Muscle of leg (tissue), 11 donors: ENCODE measurements around the gene ADAM22. TPM values are rescaled to one million over a fixed set of nuclear protein-coding genes. Genes with fewer than 3 reads are reported as not detected.
A peak's percentile ranks its signal among the peaks of the same experiment; 100 is the strongest.

Source experiments
- DNase-seq: peaks from one replicate; pipeline ENCODE4 v3.0.0; 2013
- H3K27ac ChIP-seq: one replicate; pipeline ENCODE4 v1.5.1; 2013; ENCODE audit warnings: mild to moderate bottlenecking, low read length, control low read depth
- H3K27me3 ChIP-seq: one replicate; pipeline ENCODE4 v1.6.1; 2013; ENCODE audit warnings: low read length; ENCODE audit not compliant: control insufficient read depth, insufficient read depth
- H3K36me3 ChIP-seq: one replicate; pipeline ENCODE4 v1.6.1; 2013; ENCODE audit warnings: low read length; ENCODE audit not compliant: control insufficient read depth, insufficient read depth
- H3K4me1 ChIP-seq: one replicate; pipeline ENCODE4 v1.6.1; 2013; ENCODE audit warnings: low read length; ENCODE audit not compliant: control insufficient read depth, insufficient read depth
- H3K4me3 ChIP-seq: one replicate; pipeline ENCODE4 v1.5.1; 2013; ENCODE audit warnings: low read length, control low read depth
- H3K9me3 ChIP-seq: replicated peaks from 2 replicates; pipeline ENCODE4 v1.6.1; 2013; ENCODE audit warnings: low read depth, low read length; ENCODE audit not compliant: control insufficient read depth
- WGBS: methylation state at CpG from one replicate; pipeline ENCODE4 v1.1.5; 2013; ENCODE audit warnings: missing lambda C conversion rate; ENCODE audit not compliant: insufficient coverage; 5-methylcytosine and 5-hydroxymethylcytosine counted together
- polyA plus RNA-seq, 8 donors: library from polyadenylated mRNA; unstranded; fragments of 120-200 nt; gene quantifications; one replicate each; pipeline versions ENCODE4 v1.2.1 to v1.2.3, GENCODE V29; 2013; ENCODE audit warnings: inconsistent platforms in 1 of 8, low replicate concordance in 1 of 8; ENCODE audit not compliant: insufficient read length in 8 of 8, insufficient read depth in 1 of 8
- total RNA-seq: library from RNA; stranded (reverse); fragments of 120-200 nt; gene quantifications from one replicate; pipeline ENCODE4 v1.2.4, GENCODE V29; 2013

Gene ADAM22
- total and polyA plus RNA-seq, 9 donors, result 7.3 to 17.1 (median 15.1) TPM

DNA sequence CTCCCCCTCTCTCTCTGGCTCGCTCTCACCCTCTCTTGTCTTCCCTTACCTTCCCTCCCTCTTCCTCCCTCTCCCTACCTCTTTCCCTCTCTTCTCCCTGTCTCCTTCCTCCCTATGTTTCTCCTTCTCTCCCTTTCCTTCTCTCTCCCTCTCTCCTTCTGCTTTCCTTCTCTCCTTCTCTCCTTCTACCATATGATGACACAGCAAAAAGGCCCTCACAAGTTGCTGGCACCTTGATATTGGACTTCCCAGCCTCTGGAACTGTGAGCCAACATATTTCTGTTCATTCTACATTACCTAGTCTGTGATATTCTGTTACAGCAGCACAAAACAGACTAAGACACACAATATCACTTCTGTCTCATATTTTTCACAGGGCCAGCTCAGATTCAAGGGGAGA is 135.0 kb downstream of the ADAM22 start:
- no peaks in the 10 kb centered on the region for H3K36me3 ChIP-seq
- H3K4me3 ChIP-seq, result no peak overlapping the region
- DNase-seq, result no peak
- H3K9me3 ChIP-seq, result no peaks in the 10 kb centered on the region
- no peak overlapping the region for H3K27ac ChIP-seq
- H3K27me3 ChIP-seq, result no peaks in the 10 kb centered on the region
- no peaks in the 10 kb centered on the region for H3K4me1 ChIP-seq
- WGBS, result 94% methylated on average over 1 of the region's 1 CpG

DNA sequence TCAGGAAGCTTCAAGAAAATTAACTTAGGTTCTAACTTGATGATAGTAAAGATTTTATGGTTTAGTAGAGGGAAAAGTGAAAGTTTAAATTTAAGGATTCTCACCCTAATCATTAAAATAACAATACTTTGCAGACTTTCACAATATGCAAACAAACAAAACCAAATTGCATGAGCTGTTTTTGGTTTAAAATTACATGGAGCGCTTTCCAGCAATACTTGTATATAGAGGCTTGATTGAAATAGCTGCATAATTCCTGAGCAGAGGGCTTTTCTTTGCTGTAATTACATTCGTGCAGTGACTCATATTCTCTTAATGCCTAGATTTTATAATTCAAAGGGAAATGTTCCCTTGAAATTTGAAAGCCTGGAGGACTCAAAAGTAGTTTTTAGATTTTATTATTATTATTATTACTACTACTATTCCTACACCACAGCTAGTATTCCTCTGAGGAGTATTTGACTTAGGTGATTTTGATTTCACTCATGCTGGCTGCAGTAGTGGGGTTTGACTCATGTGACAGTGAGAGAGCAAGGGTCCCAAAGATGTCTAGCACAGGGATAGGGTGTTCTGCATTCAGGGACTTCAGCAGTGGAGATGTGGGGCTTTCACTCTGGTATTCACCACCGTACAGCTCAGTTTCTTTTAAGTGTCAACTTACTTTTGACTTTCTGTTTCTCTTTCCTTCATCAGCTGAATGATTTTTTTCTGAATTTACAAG is 138.1 kb downstream of the ADAM22 start:
- Histone ChIP-seq H3K4me3 (no peak overlapping the region), H3K27me3 (no peaks in the 10 kb centered on the region), H3K27ac (no peak overlapping the region), H3K4me1 (no peaks in the 10 kb centered on the region), H3K9me3 (no peaks in the 10 kb centered on the region), H3K36me3 (no peaks in the 10 kb centered on the region)
- WGBS, result no CpG with 5 or more reads among the region's 3 CpGs
- DNase-seq, result no peak

DNA sequence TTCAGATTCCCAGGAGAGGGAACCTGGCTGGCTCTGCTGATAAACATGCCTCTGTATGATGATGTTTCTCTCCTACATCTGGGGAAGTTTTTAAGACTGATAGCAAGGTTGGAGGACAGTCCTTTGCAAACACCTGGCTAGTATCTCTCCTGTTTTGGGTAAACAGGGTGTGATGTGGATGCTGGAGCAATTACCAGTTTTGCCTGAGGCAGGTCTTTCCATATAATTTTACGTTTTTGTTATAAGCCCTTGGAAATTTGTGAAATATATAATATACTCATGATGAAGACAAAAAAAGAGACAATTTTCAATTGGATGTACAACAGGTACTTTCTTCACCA is 138.6 kb downstream of the ADAM22 start:
- no peaks in the 10 kb centered on the region for H3K27me3 ChIP-seq
- H3K9me3 ChIP-seq, result no peaks in the 10 kb centered on the region
- no peak overlapping the region for H3K27ac ChIP-seq
- WGBS, result no CpG with 5 or more reads among the region's 1 CpG
- no peak overlapping the region for H3K4me3 ChIP-seq
- no peaks in the 10 kb centered on the region for H3K4me1 ChIP-seq
- H3K36me3 ChIP-seq, result no peaks in the 10 kb centered on the region
- no peak for DNase-seq

DNA sequence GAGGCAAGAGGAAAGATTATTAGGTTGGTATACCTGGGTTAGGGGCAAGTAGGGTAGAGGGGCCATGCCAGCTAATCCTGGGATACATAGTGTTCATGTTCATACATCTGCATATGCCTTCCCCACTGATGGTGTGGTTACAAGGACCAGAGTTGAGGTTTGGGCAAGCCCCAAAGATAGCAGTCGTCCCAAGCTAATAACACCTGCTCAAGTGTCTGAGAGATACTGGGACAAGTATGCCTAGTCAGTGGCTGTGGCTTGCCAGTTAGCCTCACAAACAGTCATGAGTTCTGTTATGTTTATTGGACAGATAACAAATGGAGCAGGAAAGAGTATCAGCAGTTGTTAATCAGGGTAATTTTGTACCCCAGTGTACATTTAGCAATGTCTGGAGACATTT is 139.6 kb downstream of the ADAM22 start:
- Histone ChIP-seq H3K9me3 (no peaks in the 10 kb centered on the region), H3K4me3 (no peak overlapping the region), H3K36me3 (no peaks in the 10 kb centered on the region), H3K27me3 (no peaks in the 10 kb centered on the region), H3K27ac (no peak overlapping the region), H3K4me1 (no peaks in the 10 kb centered on the region)
- WGBS, result 100% methylated on average over 1 of the region's 1 CpG
- DNase-seq, result no peak

DNA sequence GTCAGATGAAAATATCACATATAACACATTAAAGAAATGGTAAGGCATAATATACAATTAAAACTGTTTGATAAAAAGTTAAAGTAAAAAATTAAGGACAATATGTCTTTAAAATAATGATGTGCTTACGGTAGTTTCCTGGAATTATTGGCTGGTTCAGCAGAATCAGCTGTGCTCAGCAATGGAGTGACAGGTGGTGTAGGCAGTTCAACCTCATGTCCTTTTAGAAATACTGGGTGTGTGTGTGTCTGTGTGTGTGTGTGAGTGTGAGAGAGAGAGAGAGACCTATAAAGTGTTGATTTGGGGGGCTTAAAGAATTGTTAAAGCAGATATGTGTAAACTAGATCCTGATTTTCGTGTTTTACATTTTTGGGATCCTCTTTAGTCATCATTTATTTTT is 141.2 kb downstream of the ADAM22 start:
- no peak overlapping the region for H3K4me3 ChIP-seq
- H3K4me1 ChIP-seq, result no peaks in the 10 kb centered on the region
- 43% methylated on average over 1 of the region's 2 CpGs for WGBS
- no peaks in the 10 kb centered on the region for H3K27me3 ChIP-seq
- H3K36me3 ChIP-seq, result no peaks in the 10 kb centered on the region
- DNase-seq, result peak; percentile 42
- H3K27ac ChIP-seq, result no peak overlapping the region
- H3K9me3 ChIP-seq, result no peaks in the 10 kb centered on the region

DNA sequence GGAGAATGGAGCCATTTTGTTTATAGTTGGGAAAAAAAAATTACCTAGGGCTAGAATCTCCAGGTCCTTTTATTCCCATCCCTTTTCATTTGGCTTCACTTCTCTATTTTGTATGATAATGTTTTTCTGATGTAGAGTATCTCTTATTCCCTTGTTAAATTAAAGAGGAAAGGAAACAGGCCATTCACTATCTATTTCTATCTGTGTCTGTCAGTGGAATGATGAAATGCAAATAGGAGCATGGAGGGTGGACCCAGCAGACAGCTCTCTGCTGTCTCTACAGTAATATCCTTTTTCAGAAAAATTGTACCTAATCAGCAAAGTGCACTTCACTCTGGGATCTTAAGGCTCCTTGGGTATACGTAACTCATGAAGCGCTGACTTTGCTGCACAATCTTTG is 149.8 kb downstream of the ADAM22 start:
- peaks cover 2% of the 10 kb centered on the region for H3K4me1 ChIP-seq
- DNase-seq, result no peak
- no peak overlapping the region for H3K27ac ChIP-seq
- no peaks in the 10 kb centered on the region for H3K9me3 ChIP-seq
- 100% methylated on average over 1 of the region's 2 CpGs for WGBS
- no peaks in the 10 kb centered on the region for H3K36me3 ChIP-seq
- H3K27me3 ChIP-seq, result no peaks in the 10 kb centered on the region
- no peak overlapping the region for H3K4me3 ChIP-seq

DNA sequence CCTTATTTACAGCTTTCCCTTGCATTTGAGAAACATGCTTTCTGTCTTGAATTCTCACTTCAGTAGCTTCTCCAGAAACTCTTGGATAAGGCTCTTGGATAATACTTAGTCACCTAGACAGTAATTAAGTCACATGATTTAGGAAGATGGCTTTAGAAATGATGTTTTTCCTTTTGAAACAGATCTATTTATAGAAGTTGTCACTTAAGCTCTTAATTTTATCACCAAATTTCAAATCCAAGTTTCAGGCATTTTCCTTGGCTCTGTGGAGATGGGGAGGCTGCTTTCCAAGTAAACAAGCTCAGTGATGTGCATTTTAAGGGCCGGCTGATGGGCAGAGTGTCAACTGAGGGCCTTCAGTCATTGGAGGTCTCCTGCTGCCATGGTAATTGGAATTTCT is 155.5 kb downstream of the ADAM22 start:
- Histone ChIP-seq H3K36me3 (no peaks in the 10 kb centered on the region), H3K27ac (peak overlapping the region; percentile 14)
- no CpG with 5 or more reads among the region's 1 CpG for WGBS

DNA sequence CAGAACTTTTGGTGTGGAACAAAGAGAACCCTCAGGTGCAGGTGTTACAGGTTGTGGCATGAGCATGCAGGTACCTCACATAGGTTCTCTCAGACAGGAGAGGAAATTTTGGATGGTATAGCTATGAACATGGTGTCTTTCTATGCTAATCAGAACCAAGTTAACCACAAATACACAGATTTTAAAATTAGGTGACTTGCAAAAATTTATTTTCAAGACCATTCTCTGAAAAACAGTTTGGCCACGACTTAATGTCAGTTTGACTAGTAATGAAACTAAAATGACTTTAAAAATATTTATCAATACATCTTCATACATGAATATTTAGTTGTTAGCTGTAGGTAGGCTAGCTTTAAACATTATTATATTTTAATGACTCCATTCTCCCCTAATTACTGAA is 156.2 kb downstream of the ADAM22 start:
- H3K4me3 ChIP-seq, result no peak overlapping the region
- H3K36me3 ChIP-seq, result no peaks in the 10 kb centered on the region
- H3K27ac ChIP-seq, result no peak overlapping the region
- H3K9me3 ChIP-seq, result no peaks in the 10 kb centered on the region
- no peak for DNase-seq
- H3K27me3 ChIP-seq, result no peaks in the 10 kb centered on the region
- peaks cover 2% of the 10 kb centered on the region for H3K4me1 ChIP-seq
- WGBS, result no CpG with 5 or more reads among the region's 1 CpG

More for the DNA sequence above, 155.5 kb downstream of the ADAM22 start:
- Histone ChIP-seq H3K4me3 (no peak overlapping the region), H3K27me3 (no peaks in the 10 kb centered on the region), H3K9me3 (no peaks in the 10 kb centered on the region), H3K4me1 (peaks cover 2% of the 10 kb centered on the region)
- peak; percentile 64 for DNase-seq

DNA sequence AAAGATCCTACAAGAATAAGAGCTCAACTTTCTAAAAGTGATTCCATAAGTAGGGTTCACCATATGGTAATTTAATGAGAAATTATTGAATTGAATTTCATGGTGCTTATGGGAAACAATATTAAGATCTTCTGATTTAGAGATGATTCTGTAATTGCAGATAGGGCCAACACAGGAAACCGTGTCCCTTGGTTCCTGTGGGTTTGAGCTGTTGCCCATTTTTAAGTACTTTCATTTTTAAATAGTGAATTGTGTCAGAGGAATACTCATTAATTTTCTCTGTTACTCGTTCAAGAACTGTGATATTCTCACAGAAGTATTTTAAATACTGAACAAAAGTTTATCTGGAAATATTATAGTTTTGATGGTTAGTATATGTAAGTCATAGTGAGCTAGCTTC is 156.6 kb downstream of the ADAM22 start:
- Histone ChIP-seq H3K27me3 (no peaks in the 10 kb centered on the region), H3K4me3 (no peak overlapping the region), H3K27ac (no peak overlapping the region), H3K36me3 (no peaks in the 10 kb centered on the region), H3K9me3 (no peaks in the 10 kb centered on the region), H3K4me1 (peaks cover 2% of the 10 kb centered on the region)
- no peak for DNase-seq
- WGBS, result no CpG with 5 or more reads among the region's 2 CpGs

DNA sequence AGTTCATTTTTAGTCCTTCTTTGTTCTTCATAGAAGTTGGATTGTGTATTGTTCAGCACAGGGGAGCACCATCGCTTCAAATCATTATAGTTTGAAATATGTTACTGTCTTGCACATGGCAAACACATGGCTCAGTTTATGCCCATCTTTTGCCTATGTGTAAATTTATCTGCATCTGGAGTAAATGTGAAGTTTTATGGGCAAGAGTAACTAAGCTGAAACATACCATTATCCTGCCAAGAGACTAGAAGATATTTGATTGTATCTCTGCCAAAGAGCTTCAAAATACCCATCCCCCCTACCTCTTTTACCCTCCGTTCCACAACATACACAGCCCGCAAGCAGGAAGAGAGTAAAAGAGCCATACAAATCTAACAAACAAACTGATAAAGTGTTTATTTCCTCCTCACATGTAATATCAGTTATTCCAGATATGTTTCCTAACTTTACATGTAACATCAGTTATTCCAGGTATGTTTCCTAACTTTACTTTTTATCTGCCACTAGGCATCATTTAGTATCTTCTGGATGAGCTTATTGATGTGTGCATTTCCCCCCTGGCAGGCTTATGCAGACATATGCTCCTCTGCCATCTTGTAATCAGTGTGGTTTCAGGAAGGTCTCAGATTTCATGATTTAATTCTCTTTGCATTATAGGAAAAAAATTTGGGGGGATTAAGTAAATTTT is 158.1 kb downstream of the ADAM22 start:
- no peak overlapping the region for H3K27ac ChIP-seq
- no peaks in the 10 kb centered on the region for H3K9me3 ChIP-seq
- peaks cover 2% of the 10 kb centered on the region for H3K4me1 ChIP-seq
- WGBS, result no CpG with 5 or more reads among the region's 3 CpGs
- no peaks in the 10 kb centered on the region for H3K27me3 ChIP-seq
- no peaks in the 10 kb centered on the region for H3K36me3 ChIP-seq
- H3K4me3 ChIP-seq, result no peak overlapping the region
- no peak for DNase-seq

DNA sequence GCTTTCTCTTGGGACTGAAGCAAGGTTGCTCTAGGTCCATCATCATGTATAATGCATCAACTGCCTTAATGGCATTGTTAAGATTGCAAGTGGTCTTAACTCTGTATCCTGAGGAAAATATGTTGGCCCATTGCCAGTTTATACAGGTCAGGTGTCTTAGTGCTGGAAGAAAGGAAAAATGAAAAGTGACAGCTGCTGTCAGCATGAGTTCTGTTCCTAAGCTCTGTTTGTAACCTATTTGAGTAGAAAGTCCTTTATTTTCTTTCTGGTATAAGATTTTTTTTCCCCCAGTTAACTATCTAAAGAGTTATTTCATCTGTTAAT is 158.6 kb downstream of the ADAM22 start:
- no peak for DNase-seq
- H3K4me3 ChIP-seq, result no peak overlapping the region
- H3K36me3 ChIP-seq, result no peaks in the 10 kb centered on the region
- H3K27ac ChIP-seq, result no peak overlapping the region
- H3K4me1 ChIP-seq, result peaks cover 2% of the 10 kb centered on the region
- no peaks in the 10 kb centered on the region for H3K9me3 ChIP-seq
- H3K27me3 ChIP-seq, result no peaks in the 10 kb centered on the region
